GM10847 (cell line): Measurements from ENCODE around the gene S1PR2.

Source experiments
- POLR2A ChIP-seq: IDR thresholded peaks from 2 replicates; pipeline ENCODE4 v1.6.1; 2011; ENCODE audit not compliant: insufficient read length; ENCODE audit errors: extremely low read depth

The S1PR2 gene

DNA sequence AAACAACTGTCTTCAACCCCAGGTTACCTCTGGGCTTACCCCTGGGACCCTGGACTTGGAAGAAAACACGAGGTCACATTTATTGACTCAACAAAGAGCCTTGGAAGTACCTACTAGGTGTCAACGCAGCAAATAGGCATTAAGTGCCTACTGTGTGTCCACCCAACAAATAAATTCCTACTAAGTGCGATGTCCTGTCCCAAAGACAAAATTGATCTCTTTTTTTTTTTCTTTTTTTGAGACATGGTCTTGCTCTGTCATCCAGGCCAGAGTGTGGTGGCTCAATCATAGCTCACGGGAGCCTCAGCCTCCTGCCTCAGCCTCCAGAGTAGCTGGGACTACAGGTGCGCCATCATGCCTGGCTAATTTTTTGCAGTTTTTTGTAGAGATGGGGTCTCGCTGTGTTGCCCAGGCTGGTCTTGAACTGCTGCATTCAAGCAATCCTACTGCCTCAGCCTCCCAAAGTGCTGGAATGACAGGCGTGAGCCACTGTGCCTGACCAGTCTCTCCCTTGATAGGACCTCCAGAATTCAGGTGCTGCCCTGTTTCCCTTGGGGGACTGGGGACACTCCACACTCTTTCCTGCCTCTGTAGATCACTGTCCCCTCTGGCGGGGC is 589 bp upstream of the S1PR2 start:
- TF ChIP-seq POLR2A: no peak

DNA sequence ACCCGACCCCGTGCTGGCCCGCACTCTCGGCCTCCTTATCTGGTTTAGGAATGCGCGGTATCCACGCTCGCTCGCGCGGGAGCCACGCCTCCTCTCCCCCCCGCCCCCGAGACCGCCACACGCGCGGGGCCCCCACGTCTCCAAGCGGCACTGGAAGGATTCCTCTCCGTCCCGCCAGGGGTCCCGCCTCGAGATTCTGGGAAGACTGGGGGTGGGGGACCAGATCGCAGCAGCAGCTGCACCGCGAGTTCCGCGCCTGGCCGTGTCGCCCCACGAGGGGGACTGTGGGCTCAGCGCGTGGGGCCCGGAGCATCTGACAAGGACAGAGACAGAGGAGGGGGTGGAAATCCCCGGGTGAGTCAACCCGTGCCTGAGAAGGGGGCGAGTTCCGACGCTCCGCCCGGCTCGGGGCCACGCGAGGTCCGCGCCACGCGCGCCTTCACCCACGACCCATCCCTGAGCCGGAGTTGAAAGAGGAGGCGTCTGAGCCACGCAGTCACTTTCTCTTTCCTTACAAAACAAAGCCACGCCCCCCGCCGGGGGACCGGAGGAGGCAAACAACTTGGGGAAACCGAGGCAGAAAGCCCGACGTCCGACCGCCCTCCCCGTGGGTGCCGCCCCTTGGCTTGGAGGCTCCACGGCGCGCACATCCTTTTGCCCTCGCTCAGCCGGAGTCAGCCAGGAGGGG is 814 bp downstream of the S1PR2 start:
- TF ChIP-seq POLR2A: peak; percentile 25

DNA sequence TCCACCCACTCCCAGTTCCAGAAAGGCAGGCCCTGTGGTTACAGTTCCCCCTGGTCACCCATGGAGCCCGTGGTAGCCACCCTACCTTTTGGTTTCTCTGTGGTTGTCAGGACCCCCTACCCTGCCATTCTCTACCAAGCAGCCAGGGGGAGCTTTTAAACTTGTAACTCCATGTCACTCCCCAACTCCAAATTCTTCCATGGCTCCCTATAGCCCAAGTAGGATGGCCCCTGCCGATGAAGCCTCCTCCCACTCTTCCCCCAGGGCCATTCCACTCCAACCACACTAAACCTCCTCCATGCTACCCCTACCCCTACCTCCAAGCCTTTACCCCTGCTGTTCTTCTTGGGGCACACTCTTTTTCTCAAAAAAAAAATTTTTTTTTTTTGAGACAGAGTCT is 2.2 kb downstream of the S1PR2 start:
- no peak for TF ChIP-seq POLR2A

DNA sequence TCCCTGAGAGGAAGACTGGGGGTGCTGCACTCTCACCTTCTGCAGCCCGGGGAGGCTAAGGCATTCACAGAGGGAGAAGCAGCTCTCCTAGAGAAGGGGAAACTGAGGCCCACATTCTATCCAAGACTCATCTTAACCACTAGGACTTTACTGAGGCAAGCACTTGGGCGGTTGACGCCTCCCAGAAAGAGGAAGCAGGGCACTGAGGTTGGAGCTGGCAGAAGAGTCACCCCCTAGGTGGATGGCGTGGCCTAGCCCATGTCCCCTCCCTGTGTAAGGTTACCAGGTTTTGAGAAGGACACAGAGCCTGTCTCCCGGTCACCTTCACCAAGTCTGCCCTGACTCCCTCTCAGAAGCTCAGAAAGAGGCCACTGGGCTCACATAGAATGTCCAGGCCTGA is 2.7 kb downstream of the S1PR2 start:
- TF ChIP-seq POLR2A: no peak

DNA sequence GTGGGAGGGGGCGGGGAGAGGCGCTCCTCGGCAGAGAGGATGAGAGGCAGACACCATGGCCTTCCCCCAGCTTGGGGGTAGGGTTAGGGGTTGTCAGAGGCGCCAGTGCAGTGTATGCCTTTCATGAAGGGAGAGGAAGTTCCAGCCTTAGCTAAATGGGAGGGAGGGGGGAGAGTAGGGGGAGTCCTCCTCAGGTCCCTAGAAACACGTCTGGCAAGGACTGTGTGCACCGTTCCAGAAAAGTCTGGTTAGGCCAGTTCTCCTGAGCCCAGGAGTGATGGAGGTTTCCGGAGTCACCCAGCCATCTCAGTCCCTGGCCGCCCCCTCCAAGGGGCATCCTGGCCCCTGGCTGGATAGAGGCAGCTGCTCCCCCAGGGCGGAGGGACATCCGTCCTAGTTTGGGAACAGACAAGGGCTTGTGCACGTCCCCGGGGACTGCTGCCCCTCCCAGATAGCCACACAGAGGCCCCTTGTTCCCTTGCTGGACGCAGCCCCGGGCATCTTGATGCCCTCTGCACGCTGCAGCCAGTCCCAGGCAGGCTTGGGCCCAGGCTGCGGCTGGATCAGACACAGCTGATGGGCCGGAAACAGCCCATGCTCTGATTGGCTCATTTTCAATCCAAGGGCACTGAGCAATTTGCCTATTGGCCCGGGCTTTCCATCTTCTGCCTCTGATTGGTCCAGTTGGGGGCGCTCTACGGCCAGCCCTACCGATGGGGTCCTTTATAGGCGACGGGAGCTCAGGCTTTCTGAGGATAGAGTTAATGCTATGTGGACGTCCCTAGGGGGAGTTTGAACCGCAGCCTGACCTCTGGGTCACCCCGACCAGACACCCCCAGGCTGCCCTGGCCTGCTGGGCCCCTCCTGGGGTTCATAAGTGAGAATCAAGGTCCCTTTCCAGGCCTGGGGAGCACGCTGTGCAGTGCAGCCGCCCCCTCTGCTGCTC is 3.8 kb downstream of the S1PR2 start:
- no peak for TF ChIP-seq POLR2A

DNA sequence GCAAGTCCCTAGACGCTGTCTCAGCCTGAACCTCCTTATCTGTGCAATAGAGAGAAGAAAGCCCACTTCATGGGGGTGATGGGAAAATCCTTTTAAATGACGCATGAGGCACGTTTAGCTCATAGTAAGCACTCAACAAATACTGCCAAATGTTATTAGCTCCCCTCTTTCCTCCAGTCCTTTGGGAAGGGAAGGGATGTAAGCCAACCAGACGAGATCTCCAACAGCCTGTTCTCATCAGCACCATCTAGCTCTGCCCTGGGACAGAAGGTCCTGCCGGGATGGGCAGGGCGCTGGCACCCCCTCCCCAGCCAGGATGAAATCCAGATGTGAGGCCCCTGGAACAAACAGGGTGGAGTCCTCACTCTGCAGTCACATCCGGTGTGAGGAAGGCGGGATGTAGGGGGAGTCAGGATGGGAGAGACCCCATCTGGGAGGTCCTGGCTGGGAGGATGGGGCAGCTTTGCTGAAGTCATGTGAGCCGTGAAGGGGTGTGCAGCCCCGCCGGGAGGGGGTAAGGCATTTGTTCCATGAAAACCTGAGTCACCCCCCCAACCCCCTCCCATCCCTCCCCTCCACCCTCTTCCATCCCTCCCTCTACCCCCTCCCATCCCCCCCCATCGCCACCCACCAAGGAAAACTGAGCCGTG is 4.6 kb downstream of the S1PR2 start:
- no peak for TF ChIP-seq POLR2A

DNA sequence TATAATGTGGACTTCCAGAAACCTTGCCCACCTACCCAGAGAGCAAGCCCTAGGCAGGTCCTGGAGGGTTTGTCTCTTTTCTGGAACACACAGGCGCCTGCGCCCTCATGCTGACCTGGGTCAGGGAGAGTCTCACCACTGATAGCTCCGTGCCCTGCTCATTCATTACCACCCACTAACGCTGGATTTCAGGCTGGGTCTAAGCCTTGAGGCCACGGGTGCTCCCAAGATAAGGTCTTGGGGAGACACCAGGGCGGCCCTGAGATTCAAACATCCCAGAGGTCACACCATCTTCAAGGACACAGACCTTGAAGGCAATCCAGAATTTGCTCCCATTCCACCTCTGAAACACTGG is 5.1 kb downstream of the S1PR2 start:
- TF ChIP-seq POLR2A: no peak

DNA sequence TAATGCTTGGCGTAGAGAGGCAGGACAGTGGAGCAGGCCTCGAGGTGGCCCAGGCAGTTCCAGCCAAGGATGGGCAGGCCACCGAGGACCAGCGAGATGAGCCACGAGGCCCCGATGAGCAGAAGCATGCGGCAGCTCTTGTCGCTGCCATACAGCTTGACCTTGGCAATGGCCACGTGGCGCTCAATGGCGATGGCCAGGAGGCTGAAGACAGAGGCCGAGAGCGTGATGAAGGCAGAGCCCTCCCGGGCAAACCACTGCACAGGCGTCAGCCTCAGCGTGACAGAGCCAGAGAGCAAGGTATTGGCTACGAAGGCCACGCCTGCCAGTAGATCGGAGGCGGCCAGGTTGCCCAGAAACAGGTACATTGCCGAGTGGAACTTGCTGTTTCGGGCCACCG is 6.8 kb downstream of the S1PR2 start:
- TF ChIP-seq POLR2A: no peak

DNA sequence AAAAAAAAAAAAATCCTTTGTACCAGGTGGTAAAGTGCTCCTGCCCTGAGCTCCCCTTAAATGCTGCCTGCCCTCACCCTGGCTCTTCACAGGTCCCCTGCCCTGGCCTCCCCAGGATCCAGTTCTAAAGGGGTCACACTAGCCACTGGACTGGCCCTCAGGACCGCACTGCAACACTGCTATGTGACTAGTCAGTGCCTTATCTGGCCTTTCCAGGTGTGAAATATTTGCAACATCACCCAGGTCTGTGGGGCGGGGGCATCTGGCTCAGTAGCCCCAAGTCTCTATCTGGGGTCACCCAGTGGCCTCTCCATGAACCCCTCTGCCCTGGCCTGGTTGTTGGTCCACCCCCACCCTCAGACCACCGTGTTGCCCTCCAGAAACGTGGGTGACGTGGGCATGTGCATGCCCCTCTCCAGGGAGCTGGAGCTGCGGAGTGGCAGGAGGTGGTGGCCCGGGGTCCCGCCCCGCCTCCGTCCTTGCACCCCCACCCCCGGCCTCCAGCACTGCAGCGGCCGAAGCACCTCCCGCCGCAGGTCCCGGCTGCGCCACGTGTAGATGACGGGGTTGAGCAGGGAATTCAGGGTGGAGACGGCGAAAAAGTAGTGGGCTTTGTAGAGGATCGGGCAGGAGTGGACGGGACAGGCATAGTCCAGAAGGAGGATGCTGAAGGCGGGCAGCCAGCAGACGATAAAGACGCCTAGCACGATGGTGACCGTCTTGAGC is 7.5 kb downstream of the S1PR2 start:
- TF ChIP-seq POLR2A: no peak

DNA sequence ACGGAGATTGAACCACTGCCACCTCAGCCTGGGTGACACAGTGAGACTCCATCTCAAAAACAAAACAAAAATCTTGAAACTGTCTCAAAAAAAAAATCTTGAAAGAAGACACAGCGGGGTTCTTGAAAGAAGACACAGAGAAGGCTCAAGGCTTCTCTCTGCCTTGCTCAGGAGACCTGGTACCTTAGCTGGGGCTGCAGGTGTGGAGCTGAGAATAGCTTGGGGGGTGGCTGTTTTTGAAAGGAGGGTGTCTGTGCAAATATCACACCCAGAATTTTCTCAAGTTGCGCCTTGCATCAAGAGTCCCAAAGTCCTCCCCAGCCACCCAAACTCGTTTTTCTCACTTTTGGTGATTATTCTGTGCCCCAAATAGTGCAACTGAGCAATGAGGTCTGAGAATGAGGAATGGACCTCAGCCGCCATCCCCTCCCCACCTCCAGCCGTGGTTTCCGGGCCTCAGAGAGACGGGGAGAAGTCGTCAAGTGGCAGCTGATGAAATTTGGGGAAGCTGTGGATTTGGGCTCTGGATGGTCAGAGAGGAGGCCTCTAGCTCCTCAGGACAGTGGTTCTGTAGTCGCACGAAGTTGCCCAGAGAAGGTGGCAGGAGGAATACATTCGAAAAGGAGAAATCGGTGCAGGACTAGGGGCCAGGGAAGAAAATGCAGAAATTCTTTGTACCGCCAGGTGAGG is 8.8 kb downstream of the S1PR2 start:
- TF ChIP-seq POLR2A: no peak

DNA sequence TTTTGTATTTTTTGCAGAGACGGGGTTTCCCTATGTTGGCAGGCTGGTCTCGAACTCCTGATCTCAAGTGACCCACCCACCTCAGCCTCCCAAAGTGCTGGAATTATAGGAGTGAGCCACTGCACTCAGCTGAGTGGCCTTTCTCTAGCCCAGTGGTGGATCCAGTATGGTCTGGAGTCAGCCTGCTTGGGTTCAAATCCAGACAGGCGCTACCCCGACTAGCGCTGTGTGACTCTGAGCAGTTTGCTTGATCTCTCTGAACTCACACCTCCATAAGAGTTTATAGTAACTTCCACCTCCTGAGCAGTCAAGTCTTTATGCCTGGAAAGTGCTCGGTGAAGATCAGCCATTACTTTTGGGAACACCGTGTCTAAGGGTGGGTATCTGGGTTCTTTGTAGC is 10.4 kb downstream of the S1PR2 start:
- no peak for TF ChIP-seq POLR2A

DNA sequence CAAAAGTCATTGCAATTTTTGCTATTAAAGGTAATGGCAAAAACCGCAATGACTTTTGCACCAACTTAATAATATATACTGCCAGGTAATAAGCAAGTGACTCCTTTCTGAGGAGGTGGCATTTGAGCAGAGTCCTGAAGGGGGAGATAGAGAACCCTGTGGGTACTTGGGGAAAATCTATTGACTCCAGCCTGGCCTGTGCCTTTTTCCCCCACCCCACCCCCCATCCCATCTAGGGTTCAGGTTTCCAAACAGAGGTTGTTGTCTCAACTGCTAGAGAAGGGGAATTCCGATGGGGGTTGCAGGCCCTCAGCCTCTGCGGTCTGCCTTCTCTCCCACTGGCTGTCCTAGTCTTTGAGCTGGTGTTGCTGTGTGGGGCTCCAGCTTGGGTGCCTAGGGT is 11.5 kb downstream of the S1PR2 start:
- TF ChIP-seq POLR2A: no peak

DNA sequence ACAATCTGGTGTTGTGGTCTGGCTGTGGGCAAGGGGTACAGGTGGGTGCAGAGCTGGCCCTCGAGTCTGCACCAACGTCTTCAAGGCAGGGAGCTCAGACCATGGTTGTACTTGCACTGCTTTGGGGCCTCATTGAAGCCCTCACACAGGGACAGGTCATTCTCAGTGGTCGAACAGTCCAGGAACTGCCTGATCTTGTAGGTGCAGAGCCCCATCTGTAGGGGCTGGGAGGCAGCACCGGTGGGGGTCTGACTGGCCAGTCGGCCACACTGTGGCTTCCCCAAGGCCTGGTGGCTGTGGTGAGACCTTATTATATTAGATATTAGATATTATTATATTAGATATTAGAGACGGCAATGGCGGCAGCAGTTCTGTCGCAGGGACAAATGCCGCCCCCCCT is 14.0 kb downstream of the S1PR2 start:
- no peak for TF ChIP-seq POLR2A

DNA sequence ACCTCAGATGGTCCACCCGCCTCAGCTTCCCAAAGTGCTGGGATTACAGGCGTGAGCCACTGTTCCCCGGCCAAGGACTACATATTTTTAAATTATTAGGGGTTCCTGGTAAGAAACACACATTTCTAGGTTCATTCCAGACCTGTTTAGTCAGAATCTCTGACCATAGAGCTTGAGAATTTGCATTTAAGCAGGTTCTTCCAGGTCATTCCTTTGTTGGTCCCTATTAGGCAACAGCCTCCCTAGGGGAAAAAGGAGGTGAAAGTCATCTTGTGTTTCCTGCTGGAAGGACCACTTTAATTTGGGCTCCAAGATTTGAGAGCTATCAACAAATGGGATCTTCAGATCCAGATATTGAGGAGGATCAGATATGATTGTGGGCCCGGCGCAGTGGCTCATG is 16.3 kb downstream of the S1PR2 start:
- no peak for TF ChIP-seq POLR2A
